PC-9 (cell line): ENCODE data around the gene KRT4. TPM values are rescaled to one million over a fixed set of nuclear protein-coding genes. Genes with fewer than 3 reads are reported as not detected.
"Not testable (repeated sequence)": the region's sequence is repeated elsewhere in the genome, so short reads cannot be mapped to it uniquely, and the experiment has no call there.

Experiments used
- BruUV-seq: library from RNA; stranded (reverse); fragments of 400-500 nt; replicated peaks from 2 replicates; lab custom pipeline; 2021; lab: Mats Ljungman, UMichigan
- CTCF ChIA-PET: fragments of 300-600 bp; sonication (Branson Sonifier 250); formaldehyde crosslinking; loops from one replicate; lab custom pipeline; 2022; ENCODE audit warnings: antibody characterized with exemption; lab: Charles Lee
- POLR2A ChIA-PET: fragments of 300-600 bp; sonication (Branson Sonifier 250); formaldehyde crosslinking; loops from one replicate; lab custom pipeline; 2022; ENCODE audit warnings: antibody characterized with exemption; ENCODE audit not compliant: unreplicated experiment; lab: Charles Lee
- DNase-seq, 2 experiments: peaks; one replicate each; pipeline versions ENCODE4 v3.0.0 to v3.0.0-alpha.2; 2015 to 2022; ENCODE audit warnings: mixed read lengths in 1 of 2
- H2AFZ ChIP-seq: fragments of 200-600 bp; sonication (generic); 2 replicates; pipeline ENCODE4 v1.8.1; 2017; ENCODE audit warnings: antibody characterized with exemption
- H3F3A ChIP-seq: fragments of 200-600 bp; sonication (generic); 2 replicates; pipeline ENCODE4 v1.8.1; 2017; ENCODE audit warnings: antibody characterized with exemption, mild to moderate bottlenecking, low read depth; ENCODE audit not compliant: insufficient read depth
- H3K27ac ChIP-seq: fragments of 200-600 bp; sonication (generic); 2 replicates; pipeline ENCODE4 v1.6.1; 2016; ENCODE audit warnings: mixed run types
- H3K27me3 ChIP-seq: fragments of 200-600 bp; sonication (generic); 2 replicates; pipeline ENCODE4 v1.6.1; 2016; ENCODE audit warnings: low read depth, mixed run types; ENCODE audit not compliant: insufficient read depth
- H3K36me3 ChIP-seq: fragments of 200-600 bp; sonication (generic); 2 replicates; pipeline ENCODE4 v1.6.1; 2016; ENCODE audit warnings: low read depth, mixed run types
- H3K4me1 ChIP-seq: fragments of 200-600 bp; sonication (generic); replicated peaks from 2 replicates; pipeline ENCODE4 v1.6.1; 2016; ENCODE audit warnings: mixed run types; ENCODE audit not compliant: insufficient read depth
- H3K4me2 ChIP-seq: fragments of 200-600 bp; sonication (generic); 2 replicates; pipeline ENCODE4 v1.6.1; 2017; ENCODE audit warnings: mixed run types
- H3K4me3 ChIP-seq: fragments of 200-600 bp; sonication (generic); 2 replicates; pipeline ENCODE4 v1.6.1; 2016; ENCODE audit warnings: mixed run types
- H3K79me2 ChIP-seq: fragments of 200-600 bp; sonication (generic); 2 replicates; pipeline ENCODE4 v1.6.1; 2017; ENCODE audit warnings: low read depth, mixed run types
- H3K9me2 ChIP-seq: fragments of 200-600 bp; sonication (generic); 2 replicates; pipeline ENCODE4 v1.8.1; 2017; ENCODE audit warnings: mild to moderate bottlenecking; ENCODE audit not compliant: insufficient read depth
- H3K9me3 ChIP-seq: fragments of 200-600 bp; sonication (generic); 2 replicates; pipeline ENCODE4 v1.8.1; 2016; ENCODE audit warnings: low read depth; ENCODE audit not compliant: insufficient read depth
- H4K20me1 ChIP-seq: fragments of 200-600 bp; sonication (generic); 2 replicates; pipeline ENCODE4 v1.8.1; 2017; ENCODE audit not compliant: insufficient read depth
- CTCF ChIP-seq: fragments of 200-600 bp; sonication (generic); conservative IDR thresholded peaks from 2 replicates; pipeline ENCODE4 v1.6.1; 2017; ENCODE audit warnings: mixed run types, antibody characterized with exemption, mild to moderate bottlenecking, moderate library complexity
- EZH2 ChIP-seq: fragments of 200-600 bp; sonication (generic); IDR thresholded peaks from 2 replicates; pipeline ENCODE4 v1.8.0; 2017; ENCODE audit warnings: antibody characterized with exemption, low read depth
- intact Hi-C: fragments of 100-400 bp; cut with micrococcal nuclease; formaldehyde crosslinking; loops from one replicate; pipeline ENCODE4 v1.10.0; 2022; ENCODE audit not compliant: unreplicated experiment
- total RNA-seq: library from RNA; stranded (reverse); gene quantifications from 2 replicates; pipeline ENCODE4 v1.2.3, GENCODE V29; 2021

The KRT4 gene
- total RNA-seq, 1 experiment from 2014 or later: 3.0 TPM

- intact Hi-C loops: no loop called here
- no TSS peak for BruUV-seq
- H3K36me3 ChIP-seq: no peaks in the 10 kb centered on the region
- DNase-seq: no peak
- no peaks in the 10 kb centered on the region for H3F3A ChIP-seq
- no peaks in the 10 kb centered on the region for H3K79me2 ChIP-seq
- TF ChIP-seq CTCF: no peak
- TF ChIP-seq EZH2: no peak
- CTCF ChIA-PET: no interaction called here
- H3K9me3 ChIP-seq: peaks cover 4% of the 10 kb centered on the region; the same call in 1 of the 2 replicates
- no peaks in the 10 kb centered on the region for H4K20me1 ChIP-seq
- no peaks in the 10 kb centered on the region for H3K27me3 ChIP-seq
- H3K4me1 ChIP-seq: no peaks in the 10 kb centered on the region
- no peaks in the 10 kb centered on the region for H3K9me2 ChIP-seq
- no peak overlapping the region for H3K27ac ChIP-seq
- no peak overlapping the region for H2AFZ ChIP-seq
- POLR2A ChIA-PET: interaction anchor here (0.7 kb wide), 1 partner anchor 109 kb away, joined by 3 read pairs; no protein-coding TSS in a partner anchor
- no peak overlapping the region for H3K4me2 ChIP-seq
- no peak overlapping the region for H3K4me3 ChIP-seq
Observed at GRCh38 chr12:52763991-52764390, 49.9 kb downstream of the KRT4 start.

DNA sequence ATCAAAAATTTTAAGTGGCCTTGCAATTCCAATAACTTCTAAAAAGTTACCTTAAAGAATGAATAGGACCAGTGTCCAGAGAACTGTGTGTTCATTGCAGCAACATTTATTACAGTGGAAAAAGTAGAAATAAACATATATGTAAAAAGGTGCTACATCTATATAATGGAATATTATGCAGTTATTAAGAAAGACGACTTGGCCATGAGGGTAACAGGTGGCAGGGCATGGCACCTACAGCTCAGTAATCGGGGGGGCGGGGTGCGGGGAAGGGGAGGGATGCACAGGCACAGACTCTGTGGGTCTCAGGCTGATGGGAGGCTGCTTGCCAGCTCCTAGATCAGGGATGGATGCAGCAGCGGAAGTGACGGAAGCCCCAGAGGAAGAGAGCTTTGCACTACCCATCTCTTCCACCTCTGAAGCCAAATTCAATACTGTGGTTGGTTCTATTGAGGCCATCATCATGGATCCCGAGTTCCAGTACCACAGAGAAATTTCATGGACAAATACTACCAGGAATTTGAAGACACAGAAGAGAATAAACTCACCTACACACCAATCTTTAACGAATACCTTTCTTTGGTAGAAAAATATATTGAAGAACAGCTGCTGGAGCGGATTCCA, 50.8 kb downstream of the KRT4 start:
- H3K27ac ChIP-seq: no peak overlapping the region
- H3K4me3 ChIP-seq: no peak overlapping the region
- DNase-seq: no peak
- no peaks in the 10 kb centered on the region for H3K4me1 ChIP-seq
- H2AFZ ChIP-seq: no peak overlapping the region
- no peaks in the 10 kb centered on the region for H3K79me2 ChIP-seq
- BruUV-seq: no TSS peak
- peaks cover 4% of the 10 kb centered on the region; the same call in 1 of the 2 replicates for H3K9me3 ChIP-seq
- H3F3A ChIP-seq: no peaks in the 10 kb centered on the region
- H3K4me2 ChIP-seq: no peak overlapping the region
- ChIA-PET CTCF (no interaction called here), POLR2A (no interaction called here)
- TF ChIP-seq EZH2: no peak
- no peak for TF ChIP-seq CTCF
- H3K36me3 ChIP-seq: no peaks in the 10 kb centered on the region
- H3K27me3 ChIP-seq: peaks cover 5% of the 10 kb centered on the region; the same call in 1 of the 2 replicates
- H3K9me2 ChIP-seq: no peaks in the 10 kb centered on the region
- H4K20me1 ChIP-seq: no peaks in the 10 kb centered on the region
- intact Hi-C loops: no loop called here

- H3K9me3 ChIP-seq: peaks cover 4% of the 10 kb centered on the region; the same call in 1 of the 2 replicates
- ChIA-PET CTCF (no interaction called here), POLR2A (no interaction called here)
- H3K36me3 ChIP-seq: no peaks in the 10 kb centered on the region
- BruUV-seq: no TSS peak
- H2AFZ ChIP-seq: no peak overlapping the region
- no peaks in the 10 kb centered on the region for H3K4me1 ChIP-seq
- intact Hi-C loops: no loop called here
- H4K20me1 ChIP-seq: no peaks in the 10 kb centered on the region
- no peaks in the 10 kb centered on the region for H3K79me2 ChIP-seq
- H3K4me3 ChIP-seq: no peak overlapping the region
- H3K9me2 ChIP-seq: no peaks in the 10 kb centered on the region
- TF ChIP-seq EZH2 (no peak), CTCF (no peak)
- H3K27me3 ChIP-seq: peaks cover 8% of the 10 kb centered on the region
- DNase-seq: no peak
- H3F3A ChIP-seq: no peaks in the 10 kb centered on the region
- no peak overlapping the region for H3K4me2 ChIP-seq
- H3K27ac ChIP-seq: no peak overlapping the region
Observed at GRCh38 chr12:52761802-52762201, 52.1 kb downstream of the KRT4 start.

DNA sequence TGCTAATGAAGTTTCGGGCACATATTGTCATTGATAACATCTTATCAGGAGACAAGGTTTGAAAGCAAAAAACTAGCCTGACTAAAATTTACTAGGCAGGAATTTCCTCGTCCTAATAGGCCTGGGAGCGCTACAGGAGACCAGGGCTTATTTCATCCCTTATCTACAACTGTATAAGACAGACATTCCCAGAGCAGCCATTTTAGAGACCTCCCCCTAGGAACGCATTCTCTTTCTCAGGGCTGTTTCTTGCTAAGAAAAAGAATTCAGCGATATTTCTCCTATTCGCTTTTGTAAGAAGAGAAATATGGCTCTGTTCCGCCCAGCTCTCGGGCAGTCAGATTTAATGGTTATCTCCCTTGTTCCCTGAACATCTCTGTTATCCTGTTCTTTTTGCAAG, 52.7 kb downstream of the KRT4 start:
- DNase-seq, H3K4me1 ChIP-seq, CTCF ChIA-PET, H3K79me2 ChIP-seq, intact Hi-C loops, H3K4me3 ChIP-seq, H3K9me3 ChIP-seq, H2AFZ ChIP-seq, H3K4me2 ChIP-seq, H3F3A ChIP-seq, H4K20me1 ChIP-seq, H3K27me3 ChIP-seq, H3K9me2 ChIP-seq, H3K27ac ChIP-seq, BruUV-seq, H3K36me3 ChIP-seq, POLR2A ChIA-PET: not testable (repeated sequence)
